MG63 (cell line): ENCODE results near the gene DDX31. TPM values are rescaled to one million over a fixed set of nuclear protein-coding genes. Genes with fewer than 3 reads are reported as not detected.

Experiments
- DNase-seq: peaks from one replicate; pipeline ENCODE4 v3.0.0-alpha.2; 2020
- H3K27me3 ChIP-seq: fragments of 250-450 bp; sonication (Bioruptor Pico); 2 replicates; pipeline ENCODE4 v1.5.1; 2020; ENCODE audit warnings: mild to moderate bottlenecking, moderate library complexity
- H3K36me3 ChIP-seq: fragments of 250-450 bp; sonication (Bioruptor Pico); 2 replicates; pipeline ENCODE4 v1.5.1; 2020; ENCODE audit warnings: mild to moderate bottlenecking, moderate library complexity
- H3K4me3 ChIP-seq: fragments of 250-450 bp; sonication (Bioruptor Pico); 2 replicates; pipeline ENCODE4 v1.5.1; 2020; ENCODE audit warnings: mild to moderate bottlenecking, moderate library complexity
- H3K9me3 ChIP-seq: fragments of 250-450 bp; sonication (Bioruptor Pico); 2 replicates; pipeline ENCODE4 v1.5.1; 2020; ENCODE audit warnings: mild to moderate bottlenecking, moderate library complexity
- total RNA-seq: library from RNA; depleted of rRNA; stranded (reverse); fragments of >200 nt; shearing (Covaris generic); gene quantifications from 2 replicates; pipeline ENCODE4 v1.2.3, GENCODE V29; 2014; ENCODE audit warnings: low replicate concordance

DDX31 gene
- total RNA-seq, 1 experiment from 2014 or later: 20.1 TPM

- Histone ChIP-seq H3K36me3 (peaks cover 80% of the 10 kb centered on the region), H3K27me3 (no peaks in the 10 kb centered on the region), H3K4me3 (no peak overlapping the region), H3K9me3 (no peaks in the 10 kb centered on the region)
- no peak for DNase-seq
Observed at GRCh38 chr9:132648283-132648682, 21.5 kb downstream of the DDX31 start.

- DNase-seq: no peak
- no peaks in the 10 kb centered on the region for H3K27me3 ChIP-seq
- H3K9me3 ChIP-seq: no peaks in the 10 kb centered on the region
- H3K36me3 ChIP-seq: peaks cover 85% of the 10 kb centered on the region
- H3K4me3 ChIP-seq: no peak overlapping the region
Observed at GRCh38 chr9:132647806-132648205, 22.0 kb downstream of the DDX31 start.

- Histone ChIP-seq H3K4me3 (no peak overlapping the region), H3K27me3 (no peaks in the 10 kb centered on the region), H3K9me3 (no peaks in the 10 kb centered on the region), H3K36me3 (peaks cover 81% of the 10 kb centered on the region)
- no peak for DNase-seq
Observed at GRCh38 chr9:132647355-132647754, 22.4 kb downstream of the DDX31 start.

- Histone ChIP-seq H3K9me3 (no peaks in the 10 kb centered on the region), H3K27me3 (no peaks in the 10 kb centered on the region), H3K4me3 (no peak overlapping the region), H3K36me3 (peaks cover 78% of the 10 kb centered on the region)
- DNase-seq: no peak
Observed at GRCh38 chr9:132646726-132647125, 23.1 kb downstream of the DDX31 start.

- DNase-seq: no peak
- H3K36me3 ChIP-seq: peaks cover 83% of the 10 kb centered on the region
- no peaks in the 10 kb centered on the region for H3K9me3 ChIP-seq
- H3K4me3 ChIP-seq: no peak overlapping the region
- no peaks in the 10 kb centered on the region for H3K27me3 ChIP-seq
Observed at GRCh38 chr9:132645711-132646110, 24.1 kb downstream of the DDX31 start.

- DNase-seq: no peak
- Histone ChIP-seq H3K4me3 (no peak overlapping the region), H3K9me3 (no peaks in the 10 kb centered on the region), H3K27me3 (no peaks in the 10 kb centered on the region), H3K36me3 (peaks cover 81% of the 10 kb centered on the region)
Observed at GRCh38 chr9:132645306-132645705, 24.5 kb downstream of the DDX31 start.

- no peaks in the 10 kb centered on the region for H3K9me3 ChIP-seq
Observed at GRCh38 chr9:132644251-132644650, 25.5 kb downstream of the DDX31 start.

GRCh38 chr9:132641216-132641615 lies 28.6 kb downstream of the DDX31 start:
- no peaks in the 10 kb centered on the region for H3K9me3 ChIP-seq
- no peak for DNase-seq
- no peaks in the 10 kb centered on the region for H3K27me3 ChIP-seq
- H3K4me3 ChIP-seq: no peak overlapping the region
- H3K36me3 ChIP-seq: peaks cover 65% of the 10 kb centered on the region

More at GRCh38 chr9:132644251-132644650, 25.5 kb downstream of the DDX31 start:
- Histone ChIP-seq H3K36me3 (peaks cover 77% of the 10 kb centered on the region), H3K27me3 (no peaks in the 10 kb centered on the region), H3K4me3 (no peak overlapping the region)
- DNase-seq: no peak

GRCh38 chr9:132639322-132639721 lies 30.5 kb downstream of the DDX31 start:
- Histone ChIP-seq H3K27me3 (no peaks in the 10 kb centered on the region), H3K36me3 (peaks cover 48% of the 10 kb centered on the region), H3K4me3 (no peak overlapping the region), H3K9me3 (no peaks in the 10 kb centered on the region)
- DNase-seq: no peak

- Histone ChIP-seq H3K9me3 (no peaks in the 10 kb centered on the region), H3K4me3 (no peak overlapping the region), H3K36me3 (peaks cover 44% of the 10 kb centered on the region), H3K27me3 (no peaks in the 10 kb centered on the region)
- no peak for DNase-seq
Observed at GRCh38 chr9:132638240-132638639, 31.5 kb downstream of the DDX31 start.

GRCh38 chr9:132637801-132638200 lies 32.0 kb downstream of the DDX31 start:
- H3K9me3 ChIP-seq: no peaks in the 10 kb centered on the region
- H3K36me3 ChIP-seq: peaks cover 44% of the 10 kb centered on the region
- H3K4me3 ChIP-seq: no peak overlapping the region
- no peaks in the 10 kb centered on the region for H3K27me3 ChIP-seq
- no peak for DNase-seq

GRCh38 chr9:132637351-132637750 lies 32.4 kb downstream of the DDX31 start:
- Histone ChIP-seq H3K9me3 (no peaks in the 10 kb centered on the region), H3K27me3 (no peaks in the 10 kb centered on the region), H3K4me3 (no peak overlapping the region), H3K36me3 (peaks cover 48% of the 10 kb centered on the region)
- no peak for DNase-seq

DNA sequence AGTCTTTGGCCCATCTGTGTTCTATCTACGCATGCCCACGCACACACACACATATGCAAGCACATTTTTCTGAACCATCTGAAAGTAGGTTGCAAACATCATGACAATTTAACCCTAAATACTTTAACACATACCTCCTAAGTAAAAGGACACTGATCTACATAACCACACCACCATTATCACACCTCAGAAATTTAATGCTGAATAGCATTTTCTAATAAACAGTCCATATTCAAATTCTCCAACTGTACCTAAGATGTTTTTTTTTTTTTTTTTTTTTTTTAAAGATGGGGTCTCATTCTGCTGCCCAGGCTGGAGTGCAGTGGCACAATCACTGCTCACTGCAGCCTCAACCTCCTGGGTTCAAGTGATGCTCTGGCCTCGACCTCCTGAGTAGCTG lies 35.5 kb downstream of the DDX31 start:
- no peak overlapping the region for H3K4me3 ChIP-seq
- H3K36me3 ChIP-seq: peaks cover 54% of the 10 kb centered on the region
- H3K27me3 ChIP-seq: no peaks in the 10 kb centered on the region
- no peak for DNase-seq
- no peaks in the 10 kb centered on the region for H3K9me3 ChIP-seq

DNA sequence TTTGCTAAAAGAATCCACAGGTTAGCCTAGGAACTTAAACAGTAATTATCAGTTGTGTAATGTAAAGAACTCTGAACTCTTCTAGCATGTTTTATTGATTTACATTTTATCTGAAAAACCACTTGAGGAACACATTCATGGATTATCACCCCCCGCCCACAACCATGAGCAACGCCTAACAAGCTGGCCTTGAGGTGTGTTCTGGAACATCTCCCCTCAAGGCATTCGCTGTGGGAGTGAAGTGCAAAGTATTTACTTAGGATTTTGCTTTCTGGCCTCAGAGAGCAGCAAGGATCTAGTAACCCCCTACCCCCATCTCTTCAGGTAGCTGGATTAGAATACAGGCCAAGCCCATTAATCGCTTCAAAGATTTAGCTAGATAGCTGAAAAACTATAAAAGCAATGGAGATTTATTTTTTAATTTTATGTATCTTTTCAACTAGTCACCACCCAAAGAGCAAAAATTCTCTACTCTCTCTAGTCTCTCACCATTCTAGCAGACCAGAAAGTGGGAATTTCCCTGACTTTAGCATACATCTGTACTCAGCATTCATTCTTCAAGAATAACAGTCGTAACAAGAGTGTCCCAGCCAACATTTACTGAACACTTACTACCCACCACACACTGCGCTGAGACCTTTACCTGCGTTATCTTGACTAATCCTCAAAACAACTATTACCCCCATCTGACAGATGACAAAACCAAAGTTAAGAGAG lies 37.2 kb downstream of the DDX31 start:
- Histone ChIP-seq H3K36me3 (peaks cover 53% of the 10 kb centered on the region), H3K9me3 (no peaks in the 10 kb centered on the region), H3K4me3 (no peak overlapping the region), H3K27me3 (no peaks in the 10 kb centered on the region)
- DNase-seq: no peak

DNA sequence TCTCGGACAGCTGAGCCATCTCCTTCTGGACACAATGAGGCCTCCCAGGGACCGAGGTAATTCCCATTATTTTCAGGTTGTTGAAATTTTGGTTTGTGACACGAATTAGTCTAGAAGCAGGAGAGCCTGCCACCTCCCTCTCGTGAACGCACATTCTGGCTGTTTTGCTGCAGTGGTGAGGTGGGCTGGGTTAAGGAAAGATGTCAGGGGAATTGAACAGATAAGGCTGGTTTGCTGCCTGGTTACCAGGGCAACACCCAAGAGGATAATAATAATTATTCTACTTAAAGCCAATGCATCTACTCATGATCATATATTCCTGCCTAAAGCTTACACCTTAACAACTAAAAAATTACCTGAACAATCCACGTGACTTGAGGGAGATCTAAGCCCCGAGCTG lies 38.1 kb downstream of the DDX31 start:
- no peaks in the 10 kb centered on the region for H3K27me3 ChIP-seq
- no peak for DNase-seq
- H3K4me3 ChIP-seq: no peak overlapping the region
- no peaks in the 10 kb centered on the region for H3K9me3 ChIP-seq
- peaks cover 48% of the 10 kb centered on the region for H3K36me3 ChIP-seq

- H3K4me3 ChIP-seq: no peak overlapping the region
- H3K27me3 ChIP-seq: no peaks in the 10 kb centered on the region
- peak; percentile 8 for DNase-seq
- no peaks in the 10 kb centered on the region for H3K9me3 ChIP-seq
- peaks cover 48% of the 10 kb centered on the region for H3K36me3 ChIP-seq
Observed at GRCh38 chr9:132631280-132631679, 38.5 kb downstream of the DDX31 start.

- Histone ChIP-seq H3K36me3 (peaks cover 48% of the 10 kb centered on the region), H3K27me3 (no peaks in the 10 kb centered on the region), H3K9me3 (no peaks in the 10 kb centered on the region), H3K4me3 (no peak overlapping the region)
- DNase-seq: no peak
Observed at GRCh38 chr9:132630811-132631210, 39.0 kb downstream of the DDX31 start.

GRCh38 chr9:132630116-132630515 lies 39.7 kb downstream of the DDX31 start:
- Histone ChIP-seq H3K36me3 (peaks cover 52% of the 10 kb centered on the region), H3K4me3 (no peak overlapping the region), H3K9me3 (no peaks in the 10 kb centered on the region), H3K27me3 (no peaks in the 10 kb centered on the region)
- DNase-seq: no peak
